Measurements from ENCODE around the gene RPLP1. TPM values are rescaled to one million over a fixed set of nuclear protein-coding genes. Genes with fewer than 3 reads are reported as not detected.
"Not testable (repeated sequence)": the region's sequence is repeated elsewhere in the genome, so short reads cannot be mapped to it uniquely, and the experiment has no call there.

RPLP1 gene
- total RNA-seq, 4 donors from 2014 or later: 623 to 1,424 (median 1,017) TPM

- TF ChIP-seq POLR2AphosphoS5 (IDR thresholded peaks at IDR 0.05): no peak
- TF ChIP-seq CTCF (IDR thresholded peaks at IDR 0.05): no peak
- TF ChIP-seq EP300 (IDR thresholded peaks at IDR 0.05): no peak
- TF ChIP-seq POLR2A (IDR thresholded peaks at IDR 0.05): no peak
- DNase-seq (ENCODE audit: low spot score in 2 of 2): no peak
- Histone ChIP-seq H3K4me1 (no peaks in the 10 kb centered on the region), H3K27me3 (no peaks in the 10 kb centered on the region), H3K4me3 (no peak overlapping the region), H3K9me3 (no peaks in the 10 kb centered on the region), H3K27ac (no peak overlapping the region), H3K36me3 (no peaks in the 10 kb centered on the region)
- 99% methylated on average over 4 of the region's 4 CpGs for WGBS
Measured at GRCh38 chr15:69436951-69437350, 15.7 kb upstream of the RPLP1 start.

GRCh38 chr15:69439623-69440022 lies 13.0 kb upstream of the RPLP1 start:
- Histone ChIP-seq H3K27ac (no peak overlapping the region), H3K4me3 (no peak overlapping the region), H3K9me3 (no peaks in the 10 kb centered on the region), H3K27me3 (no peaks in the 10 kb centered on the region), H3K4me1 (no peaks in the 10 kb centered on the region), H3K36me3 (no peaks in the 10 kb centered on the region)
- TF ChIP-seq POLR2AphosphoS5 (IDR thresholded peaks at IDR 0.05): no peak
- TF ChIP-seq EP300 (IDR thresholded peaks at IDR 0.05): no peak
- TF ChIP-seq POLR2A (IDR thresholded peaks at IDR 0.05): no peak
- TF ChIP-seq CTCF (IDR thresholded peaks at IDR 0.05): no peak
- no peak for DNase-seq (ENCODE audit: low spot score in 2 of 2)
- 82% methylated on average over 4 of the region's 4 CpGs for WGBS

GRCh38 chr15:69443032-69443611 lies 9.5 kb upstream of the RPLP1 start:
- DNase-seq (ENCODE audit: low spot score in 2 of 2): no peak
- TF ChIP-seq POLR2AphosphoS5 (IDR thresholded peaks at IDR 0.05) (no peak), EP300 (IDR thresholded peaks at IDR 0.05) (no peak), POLR2A (IDR thresholded peaks at IDR 0.05) (no peak), CTCF (IDR thresholded peaks at IDR 0.05) (no peak)
- Histone ChIP-seq H3K4me3 (no peak overlapping the region), H3K27me3 (no peaks in the 10 kb centered on the region), H3K9me3 (no peaks in the 10 kb centered on the region), H3K27ac (no peak overlapping the region), H3K4me1 (no peaks in the 10 kb centered on the region), H3K36me3 (no peaks in the 10 kb centered on the region)
- WGBS: 89% methylated on average over 5 of the region's 5 CpGs

- Histone ChIP-seq H3K27me3 (no peaks in the 10 kb centered on the region), H3K36me3 (no peaks in the 10 kb centered on the region), H3K4me1 (no peaks in the 10 kb centered on the region), H3K4me3 (no peak overlapping the region), H3K9me3 (no peaks in the 10 kb centered on the region), H3K27ac (no peak overlapping the region)
- 92% methylated on average over 7 of the region's 7 CpGs for WGBS
- no peak for TF ChIP-seq CTCF (IDR thresholded peaks at IDR 0.05)
- no peak for TF ChIP-seq EP300 (IDR thresholded peaks at IDR 0.05)
- TF ChIP-seq POLR2A (IDR thresholded peaks at IDR 0.05): no peak
- TF ChIP-seq POLR2AphosphoS5 (IDR thresholded peaks at IDR 0.05): no peak
- DNase-seq (ENCODE audit: low spot score in 2 of 2): no peak
Measured at GRCh38 chr15:69444686-69445085, 7.9 kb upstream of the RPLP1 start.

- Histone ChIP-seq H3K27me3 (no peaks in the 10 kb centered on the region), H3K4me3 (no peak overlapping the region), H3K4me1 (peaks cover 8% of the 10 kb centered on the region), H3K27ac (no peak overlapping the region), H3K36me3 (no peaks in the 10 kb centered on the region), H3K9me3 (no peaks in the 10 kb centered on the region)
- 92% methylated on average over 2 of the region's 2 CpGs for WGBS
- no peak for DNase-seq (ENCODE audit: low spot score in 2 of 2)
- TF ChIP-seq CTCF (IDR thresholded peaks at IDR 0.05) (no peak), POLR2AphosphoS5 (IDR thresholded peaks at IDR 0.05) (no peak), POLR2A (IDR thresholded peaks at IDR 0.05) (no peak), EP300 (IDR thresholded peaks at IDR 0.05) (no peak)
Measured at GRCh38 chr15:69446953-69447352, 5.7 kb upstream of the RPLP1 start.

GRCh38 chr15:69450221-69450620 lies 2.4 kb upstream of the RPLP1 start:
- H3K36me3 ChIP-seq; H3K27me3 ChIP-seq; DNase-seq (ENCODE audit: low spot score in 2 of 2); H3K27ac ChIP-seq; H3K4me3 ChIP-seq; H3K9me3 ChIP-seq: not testable (repeated sequence)
- H3K4me1 ChIP-seq: peaks cover 27% of the 10 kb centered on the region
- WGBS: 95% methylated on average over 4 of the region's 4 CpGs
